Muscle of leg (tissue), 11 donors: ENCODE data around the gene UGT2B28. TPM values are rescaled to one million over a fixed set of nuclear protein-coding genes. Genes with fewer than 3 reads are reported as not detected.
"Not testable (repeated sequence)": the region's sequence is repeated elsewhere in the genome, so short reads cannot be mapped to it uniquely, and the experiment has no call there.

ENCODE experiments used
- DNase-seq: peaks from one replicate; pipeline ENCODE4 v3.0.0; 2013
- H3K27ac ChIP-seq: one replicate; pipeline ENCODE4 v1.5.1; 2013; ENCODE audit warnings: mild to moderate bottlenecking, low read length, control low read depth
- H3K27me3 ChIP-seq: one replicate; pipeline ENCODE4 v1.6.1; 2013; ENCODE audit warnings: low read length; ENCODE audit not compliant: control insufficient read depth, insufficient read depth
- H3K36me3 ChIP-seq: one replicate; pipeline ENCODE4 v1.6.1; 2013; ENCODE audit warnings: low read length; ENCODE audit not compliant: control insufficient read depth, insufficient read depth
- H3K4me1 ChIP-seq: one replicate; pipeline ENCODE4 v1.6.1; 2013; ENCODE audit warnings: low read length; ENCODE audit not compliant: control insufficient read depth, insufficient read depth
- H3K4me3 ChIP-seq: one replicate; pipeline ENCODE4 v1.5.1; 2013; ENCODE audit warnings: low read length, control low read depth
- H3K9me3 ChIP-seq: replicated peaks from 2 replicates; pipeline ENCODE4 v1.6.1; 2013; ENCODE audit warnings: low read depth, low read length; ENCODE audit not compliant: control insufficient read depth
- WGBS: methylation state at CpG from one replicate; pipeline ENCODE4 v1.1.5; 2013; ENCODE audit warnings: missing lambda C conversion rate; ENCODE audit not compliant: insufficient coverage; 5-methylcytosine and 5-hydroxymethylcytosine counted together
- polyA plus RNA-seq, 8 donors: library from polyadenylated mRNA; unstranded; fragments of 120-200 nt; gene quantifications; one replicate each; pipeline versions ENCODE4 v1.2.1 to v1.2.3, GENCODE V29; 2013; ENCODE audit warnings: inconsistent platforms in 1 of 8, low replicate concordance in 1 of 8; ENCODE audit not compliant: insufficient read length in 8 of 8, insufficient read depth in 1 of 8
- total RNA-seq: library from RNA; stranded (reverse); fragments of 120-200 nt; gene quantifications from one replicate; pipeline ENCODE4 v1.2.4, GENCODE V29; 2013

Gene UGT2B28
- total and polyA plus RNA-seq, 9 donors, result not detected

- H3K27me3 ChIP-seq, H3K27ac ChIP-seq, H3K4me3 ChIP-seq, H3K9me3 ChIP-seq, H3K36me3 ChIP-seq, H3K4me1 ChIP-seq, DNase-seq: not testable (repeated sequence)
- WGBS, result no CpG with 5 or more reads among the region's 2 CpGs
Observed at GRCh38 chr4:69343114-69343513, 62.8 kb downstream of the UGT2B28 start.

DNA sequence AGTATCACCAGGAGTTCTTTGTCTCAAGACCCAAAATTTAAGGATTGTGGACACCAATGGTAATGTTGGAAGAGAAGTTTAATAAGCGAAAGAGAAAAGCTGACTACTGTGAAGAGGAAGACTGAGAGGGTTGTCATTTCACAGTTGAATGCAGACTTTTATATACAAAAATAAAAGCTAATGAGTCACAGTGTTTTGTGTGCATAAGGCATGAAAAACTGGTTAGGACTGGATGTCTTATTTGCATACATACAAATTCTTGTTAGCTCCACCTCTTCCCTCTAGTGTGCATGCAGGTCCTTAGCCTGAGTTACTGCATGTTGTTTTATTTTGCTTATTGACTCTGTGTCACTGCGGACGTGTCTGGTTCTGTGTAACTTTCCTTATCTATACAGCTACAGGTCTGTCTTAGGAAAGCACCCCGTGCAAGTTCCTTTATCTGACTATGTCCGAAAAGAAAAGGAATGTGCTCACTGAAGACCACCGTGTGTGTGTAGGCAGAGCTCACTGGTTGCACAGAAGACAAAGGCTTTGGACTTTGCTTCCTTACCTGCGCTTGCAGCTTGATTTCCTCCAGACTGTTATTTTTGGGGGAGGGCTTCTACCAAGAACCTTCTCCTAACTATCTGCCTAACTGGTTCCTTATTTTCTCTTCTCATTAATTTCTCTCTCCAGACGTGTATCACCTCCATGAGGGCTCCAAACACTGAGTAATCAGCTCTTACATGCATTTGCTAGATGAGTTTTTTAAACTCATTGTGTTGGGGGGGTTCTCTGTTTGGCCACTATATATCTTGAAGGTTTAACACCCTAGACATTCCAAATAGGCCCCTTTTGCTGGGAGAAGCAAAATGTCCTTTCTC, 63.5 kb downstream of the UGT2B28 start:
- not testable (repeated sequence) for H3K9me3 ChIP-seq, H3K27ac ChIP-seq, H3K4me3 ChIP-seq, H3K27me3 ChIP-seq, DNase-seq, H3K4me1 ChIP-seq, H3K36me3 ChIP-seq
- 67% methylated on average over 3 of the region's 8 CpGs for WGBS

Other genes with a start within 250 kb of the UGT2B28 start
- gene UGT2B7, start 184.0 kb upstream of the UGT2B28 start, total RNA-seq, result 0.31 TPM
- 1 to 10 TPM in 1 of 8 donors, under 1 TPM in 7; 0.12 to 2.6 (median 0.31) TPM for gene UGT2B7, start 184.0 kb upstream of the UGT2B28 start, polyA plus RNA-seq
- 0.13 TPM for gene UGT2B11, start 65.7 kb upstream of the UGT2B28 start, total RNA-seq
- gene UGT2B11, start 65.7 kb upstream of the UGT2B28 start, polyA plus RNA-seq, result under 1 TPM in 2 of 8 donors, not detected in 6; 0.16 to 0.22 TPM
- not detected for gene UGT2B4, start 215.4 kb downstream of the UGT2B28 start, total RNA-seq
- under 1 TPM in 3 of 8 donors, not detected in 5; 0.14 to 0.71 (median 0.43) TPM for gene UGT2B4, start 215.4 kb downstream of the UGT2B28 start, polyA plus RNA-seq